SJSA1 (cell line): ENCODE measurements around the gene ATG10. TPM values are rescaled to one million over a fixed set of nuclear protein-coding genes. Genes with fewer than 3 reads are reported as not detected.
A peak's percentile ranks its signal among the peaks of the same experiment; 100 is the strongest.
"Not testable (repeated sequence)": the region's sequence is repeated elsewhere in the genome, so short reads cannot be mapped to it uniquely, and the experiment has no call there.

Experiments used
- DNase-seq, 2 experiments: peaks; one replicate each; pipeline ENCODE4 v3.0.0-alpha.2; 2015 to 2020; ENCODE audit warnings: low spot score in 2 of 2, low read depth in 1 of 2
- H3K27ac ChIP-seq: fragments of 250-450 bp; sonication (Bioruptor Pico); 2 replicates; pipeline ENCODE4 v1.5.1; 2020; ENCODE audit warnings: mild to moderate bottlenecking, moderate library complexity
- H3K27me3 ChIP-seq: fragments of 250-450 bp; sonication (Bioruptor Pico); replicated peaks from 2 replicates; pipeline ENCODE4 v1.5.1; 2020; ENCODE audit warnings: mild to moderate bottlenecking, moderate library complexity
- H3K36me3 ChIP-seq: fragments of 250-450 bp; sonication (Bioruptor Pico); 2 replicates; pipeline ENCODE4 v1.5.1; 2020; ENCODE audit warnings: mild to moderate bottlenecking
- H3K4me1 ChIP-seq: fragments of 250-450 bp; sonication (Bioruptor Pico); replicated peaks from 2 replicates; pipeline ENCODE4 v1.6.1; 2021; ENCODE audit warnings: mild to moderate bottlenecking
- H3K4me3 ChIP-seq: fragments of 250-450 bp; sonication (Bioruptor Pico); 2 replicates; pipeline ENCODE4 v1.5.1; 2020; ENCODE audit warnings: mild to moderate bottlenecking
- H3K9me3 ChIP-seq: fragments of 250-450 bp; sonication (Bioruptor Pico); replicated peaks from 2 replicates; pipeline ENCODE4 v1.5.1; 2020; ENCODE audit warnings: mild to moderate bottlenecking
- total RNA-seq: library from RNA; depleted of rRNA; stranded (reverse); fragments of >200 nt; shearing (Covaris generic); gene quantifications from 2 replicates; pipeline ENCODE4 v1.2.3, GENCODE V29; 2014; rRNA removed

ATG10 gene
- total RNA-seq, result 11.5 and 23.5 TPM in 2 replicates

DNA sequence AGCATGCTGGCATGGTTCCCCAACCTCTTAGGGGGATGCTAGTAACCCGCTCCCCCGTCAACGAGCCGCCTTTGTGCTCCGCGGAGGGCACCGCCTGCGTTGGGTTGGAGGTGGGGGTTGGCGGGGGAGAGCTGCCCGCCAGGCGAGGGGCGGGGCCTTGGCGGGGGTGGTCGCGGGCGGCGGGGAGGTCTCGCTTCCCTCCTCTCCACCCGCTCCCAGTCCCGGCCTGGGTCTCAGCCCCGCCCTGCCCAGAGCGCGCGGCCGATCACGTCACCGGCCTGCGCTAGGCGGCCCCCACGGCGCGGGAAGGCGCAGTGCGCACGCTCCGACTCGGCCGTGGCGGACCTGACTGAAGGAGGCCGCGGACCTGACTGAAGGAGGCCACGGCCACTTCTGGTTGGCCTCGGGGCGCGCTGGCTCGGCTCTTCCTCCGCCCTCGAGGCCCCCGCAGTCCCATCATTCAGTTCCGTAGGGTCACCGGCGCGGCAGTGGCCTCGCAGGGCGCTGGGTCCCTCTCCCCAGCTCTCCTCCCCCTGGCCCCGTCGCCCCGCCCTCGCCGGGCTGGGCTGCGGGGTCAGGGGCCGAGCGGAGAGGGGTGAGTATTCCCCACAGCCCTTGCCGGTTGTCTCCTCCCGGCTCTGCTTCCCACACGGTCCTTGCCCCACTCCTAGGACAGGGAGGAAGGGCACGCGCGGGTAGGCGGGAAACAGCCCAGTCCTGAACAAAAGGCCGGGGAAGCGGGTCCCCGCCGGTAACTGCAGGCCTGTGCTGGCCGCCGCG, at the start of gene ATG10:
Gene ATG10 (plus strand): TSS at position 312 of the 780 bp plus-strand sequence. CDS start 15,548 bp downstream, outside the sequence.
- Histone ChIP-seq H3K36me3 (0 out of 2 replicates have a peak, but pooled peaks cover 6% of the 10 kb centered on the region), H3K4me3 (peak within 1 kb of the TSS; percentile 78), H3K27me3 (no peaks in the 10 kb centered on the region), H3K27ac (peak within 1 kb of the TSS; percentile 97), H3K4me1 (peaks cover 13% of the 10 kb centered on the region), H3K9me3 (no peaks in the 10 kb centered on the region)
- peak; percentile 91 to 96 for DNase-seq

DNA sequence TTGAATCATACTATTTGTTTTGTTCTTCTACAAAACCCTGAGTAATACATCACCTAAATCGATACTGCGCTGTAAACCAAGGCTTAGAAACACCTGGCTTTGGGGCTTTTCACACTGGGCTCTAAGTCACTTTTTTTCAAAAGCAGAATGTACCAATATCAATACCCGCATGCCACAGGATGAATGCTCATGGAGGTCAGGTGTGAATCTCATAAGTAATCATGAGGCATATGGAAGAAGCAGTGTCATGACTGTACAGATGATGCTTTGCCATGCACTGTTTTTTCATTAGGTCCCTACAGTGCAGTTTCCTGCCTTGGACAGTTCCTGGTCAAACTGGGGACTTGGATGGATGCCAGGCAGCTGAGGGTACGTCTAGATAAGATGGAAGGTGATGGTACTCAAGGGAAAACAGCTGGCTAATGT, 49.0 kb upstream of the ATG10 start:
- no peak for DNase-seq
- H3K9me3 ChIP-seq, result no peaks in the 10 kb centered on the region
- H3K4me3 ChIP-seq, result no peak overlapping the region
- H3K36me3 ChIP-seq, result no peaks in the 10 kb centered on the region
- no peak overlapping the region for H3K27ac ChIP-seq
- H3K27me3 ChIP-seq, result no peaks in the 10 kb centered on the region; the same call in 1 of the 2 replicates
- H3K4me1 ChIP-seq, result no peaks in the 10 kb centered on the region

DNA sequence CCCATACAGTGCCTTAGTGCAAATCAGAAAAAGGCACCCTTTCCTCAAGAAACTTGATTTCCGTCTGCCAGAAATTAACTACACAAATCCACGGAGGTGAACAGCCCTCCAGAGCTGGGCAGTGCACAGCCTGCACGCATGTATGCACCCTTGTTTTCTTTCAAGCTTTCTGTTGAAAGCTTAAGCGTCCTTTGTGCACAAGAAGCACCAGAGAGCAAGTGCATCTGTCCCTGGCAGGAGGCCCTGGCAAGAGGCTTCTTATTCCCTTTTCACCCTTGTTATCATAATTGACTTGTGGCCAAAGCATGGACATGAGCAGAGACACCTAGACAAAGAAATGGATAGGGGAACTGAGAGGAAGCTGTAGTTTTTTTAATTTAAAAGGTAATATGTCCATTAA, 47.4 kb upstream of the ATG10 start:
- Histone ChIP-seq H3K9me3 (no peaks in the 10 kb centered on the region), H3K27ac (no peak overlapping the region), H3K27me3 (no peaks in the 10 kb centered on the region; the same call in 1 of the 2 replicates), H3K4me3 (no peak overlapping the region), H3K4me1 (no peaks in the 10 kb centered on the region), H3K36me3 (no peaks in the 10 kb centered on the region)
- no peak for DNase-seq

DNA sequence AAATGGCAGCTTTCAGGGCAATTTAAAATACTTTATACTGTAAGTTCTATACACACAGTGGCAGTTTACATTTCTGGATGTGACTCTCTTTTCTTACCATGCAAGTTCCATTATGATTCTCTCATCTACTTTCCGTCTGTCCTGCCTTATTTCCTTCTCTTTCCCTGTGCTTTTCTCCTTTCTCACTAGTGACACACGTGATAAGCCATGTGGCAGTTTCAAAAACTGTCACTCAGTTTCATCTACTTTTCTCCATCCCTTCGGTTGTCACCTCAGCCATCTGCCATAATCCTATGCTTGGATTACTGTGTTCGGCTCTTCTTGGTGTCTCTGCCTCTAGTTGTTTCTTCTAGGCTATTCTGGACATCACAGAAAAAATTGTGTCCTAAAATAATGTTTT, 46.8 kb upstream of the ATG10 start:
- Histone ChIP-seq H3K4me1 (no peaks in the 10 kb centered on the region), H3K36me3 (no peaks in the 10 kb centered on the region), H3K4me3 (no peak overlapping the region), H3K27ac (no peak overlapping the region), H3K9me3 (no peaks in the 10 kb centered on the region), H3K27me3 (no peaks in the 10 kb centered on the region; the same call in 1 of the 2 replicates)
- DNase-seq, result no peak

DNA sequence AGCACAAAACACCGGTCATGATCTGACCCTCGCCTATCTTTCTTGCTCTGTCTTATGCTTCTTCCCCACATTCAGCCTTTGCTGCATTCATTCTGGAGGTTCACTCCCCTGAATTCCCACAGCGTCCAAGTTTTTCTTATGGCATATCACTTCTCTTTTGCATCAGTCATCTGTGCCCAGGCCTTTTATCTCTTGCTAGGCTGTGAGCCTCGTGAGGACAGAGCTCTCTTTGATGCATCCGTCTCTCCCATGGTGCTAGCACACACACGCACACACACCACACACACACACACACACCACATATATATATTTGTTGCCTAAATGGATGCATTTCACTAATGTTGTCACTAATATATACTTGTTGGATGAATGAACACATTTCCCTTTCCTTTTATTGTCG, 45.8 kb upstream of the ATG10 start:
- DNase-seq, result no peak
- no peaks in the 10 kb centered on the region for H3K36me3 ChIP-seq
- no peak overlapping the region for H3K27ac ChIP-seq
- peaks cover 2% of the 10 kb centered on the region; the same call in 1 of the 2 replicates for H3K27me3 ChIP-seq
- H3K4me3 ChIP-seq, result no peak overlapping the region
- H3K9me3 ChIP-seq, result no peaks in the 10 kb centered on the region
- no peaks in the 10 kb centered on the region for H3K4me1 ChIP-seq

DNA sequence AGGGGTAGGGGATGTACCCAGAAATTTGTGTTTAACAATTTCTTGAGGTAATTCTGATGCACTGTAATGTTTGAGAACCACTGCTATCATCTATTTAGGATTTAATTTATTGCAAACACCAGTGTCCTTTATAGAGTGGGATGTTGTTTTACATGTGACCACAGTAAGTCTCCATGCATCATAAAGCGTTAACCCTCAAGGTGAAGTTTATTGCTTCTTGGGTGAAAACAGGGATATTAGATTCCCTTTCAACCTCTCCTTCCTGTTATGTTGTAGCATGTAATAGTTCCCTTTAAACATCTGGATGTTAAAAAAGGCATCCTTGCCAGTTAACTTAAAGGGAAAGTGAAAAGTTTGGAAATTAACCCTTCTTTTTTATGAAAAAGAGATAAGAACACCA, 35.8 kb upstream of the ATG10 start:
- no peak overlapping the region for H3K4me3 ChIP-seq
- DNase-seq, result no peak

DNA sequence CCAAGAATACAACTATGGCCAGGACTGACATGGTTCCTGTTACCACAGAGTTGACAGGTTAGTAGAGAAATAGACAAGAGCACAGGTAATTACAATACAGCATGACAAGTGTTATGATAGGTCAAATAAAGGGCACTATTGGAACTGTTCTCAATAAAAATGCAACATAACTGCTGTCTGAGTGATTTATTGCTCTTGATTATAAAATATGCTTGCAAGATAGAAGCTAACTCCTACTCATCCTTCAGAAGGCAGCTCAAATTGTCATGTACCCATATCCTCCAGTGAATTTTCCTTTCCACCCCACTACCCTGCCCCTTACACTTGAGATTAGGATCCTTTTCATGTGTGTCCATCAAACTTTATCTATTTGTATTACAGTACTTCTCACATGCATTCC, 35.1 kb upstream of the ATG10 start:
- Histone ChIP-seq H3K27ac (no peak overlapping the region), H3K27me3 (no peaks in the 10 kb centered on the region), H3K4me1 (no peaks in the 10 kb centered on the region), H3K4me3 (no peak overlapping the region), H3K36me3 (no peaks in the 10 kb centered on the region), H3K9me3 (no peaks in the 10 kb centered on the region)
- DNase-seq, result no peak

More for the DNA sequence above, 35.8 kb upstream of the ATG10 start:
- Histone ChIP-seq H3K4me1 (no peaks in the 10 kb centered on the region), H3K27me3 (no peaks in the 10 kb centered on the region), H3K27ac (no peak overlapping the region), H3K9me3 (no peaks in the 10 kb centered on the region), H3K36me3 (no peaks in the 10 kb centered on the region)

DNA sequence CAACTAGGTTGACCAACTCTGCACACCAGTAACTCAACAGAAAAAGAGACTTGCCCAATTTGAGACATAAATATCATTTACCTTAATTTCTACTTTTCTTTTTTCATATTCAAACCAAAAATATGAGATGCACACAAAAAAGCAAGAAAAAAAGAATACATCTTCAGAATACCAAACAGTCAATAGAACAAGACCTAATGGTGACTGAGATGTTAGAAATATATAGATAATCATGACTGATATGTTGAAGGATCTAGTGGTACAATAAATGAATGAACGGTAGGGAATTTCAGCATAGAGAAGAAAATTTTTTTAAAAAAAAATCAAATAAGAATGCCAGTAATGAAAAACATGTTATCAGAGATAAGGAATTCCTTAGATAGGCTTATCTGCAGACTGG, 29.1 kb upstream of the ATG10 start:
- no peak for DNase-seq
- no peaks in the 10 kb centered on the region for H3K27me3 ChIP-seq
- no peak overlapping the region for H3K4me3 ChIP-seq
- no peaks in the 10 kb centered on the region for H3K9me3 ChIP-seq
- no peak overlapping the region for H3K27ac ChIP-seq
- no peaks in the 10 kb centered on the region for H3K4me1 ChIP-seq
- no peaks in the 10 kb centered on the region for H3K36me3 ChIP-seq

DNA sequence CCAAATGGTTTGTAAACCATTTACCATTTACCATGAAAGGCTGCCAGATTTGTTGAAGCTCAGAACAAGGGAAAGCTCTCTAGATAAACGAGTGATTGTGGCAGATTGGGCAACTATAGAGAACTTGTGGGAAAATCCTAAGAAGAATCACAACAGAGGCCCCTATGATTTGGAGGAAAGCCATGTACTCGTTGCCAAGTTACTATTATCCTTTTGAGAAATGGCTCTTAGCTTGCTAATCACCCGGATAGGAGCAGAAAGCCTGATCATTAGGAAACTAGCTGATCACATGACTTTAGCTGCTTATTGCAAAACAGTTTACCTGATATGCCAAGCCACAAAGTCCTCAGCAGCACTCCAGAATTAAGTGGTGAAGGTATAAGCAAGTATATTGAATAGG, 23.5 kb upstream of the ATG10 start:
- no peaks in the 10 kb centered on the region for H3K27me3 ChIP-seq
- H3K9me3 ChIP-seq, result no peaks in the 10 kb centered on the region
- H3K4me3 ChIP-seq, result no peak overlapping the region
- no peak for DNase-seq
- no peaks in the 10 kb centered on the region for H3K36me3 ChIP-seq
- H3K4me1 ChIP-seq, result no peaks in the 10 kb centered on the region
- no peak overlapping the region for H3K27ac ChIP-seq

DNA sequence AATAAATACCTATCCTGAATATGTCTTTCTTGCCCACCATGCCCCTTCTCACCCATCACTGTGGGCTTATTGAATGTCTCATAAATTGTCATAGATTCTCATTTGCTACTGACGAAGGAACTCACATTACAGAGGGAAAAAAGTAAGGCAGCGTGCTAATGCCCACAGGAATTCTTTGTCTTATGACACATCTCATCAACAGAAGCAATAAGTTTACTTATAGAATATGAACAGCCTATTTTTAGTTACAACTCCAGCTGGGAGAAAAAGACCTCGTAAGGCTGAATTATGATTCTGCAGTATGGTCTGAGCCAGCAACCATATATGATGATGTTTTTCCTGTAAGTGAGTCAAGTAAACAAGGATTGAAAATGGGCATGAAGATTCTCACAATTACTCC, 22.4 kb upstream of the ATG10 start:
- Histone ChIP-seq H3K27me3 (no peaks in the 10 kb centered on the region), H3K27ac (no peak overlapping the region), H3K9me3 (no peaks in the 10 kb centered on the region), H3K4me3 (no peak overlapping the region), H3K4me1 (no peaks in the 10 kb centered on the region), H3K36me3 (no peaks in the 10 kb centered on the region)
- no peak for DNase-seq

DNA sequence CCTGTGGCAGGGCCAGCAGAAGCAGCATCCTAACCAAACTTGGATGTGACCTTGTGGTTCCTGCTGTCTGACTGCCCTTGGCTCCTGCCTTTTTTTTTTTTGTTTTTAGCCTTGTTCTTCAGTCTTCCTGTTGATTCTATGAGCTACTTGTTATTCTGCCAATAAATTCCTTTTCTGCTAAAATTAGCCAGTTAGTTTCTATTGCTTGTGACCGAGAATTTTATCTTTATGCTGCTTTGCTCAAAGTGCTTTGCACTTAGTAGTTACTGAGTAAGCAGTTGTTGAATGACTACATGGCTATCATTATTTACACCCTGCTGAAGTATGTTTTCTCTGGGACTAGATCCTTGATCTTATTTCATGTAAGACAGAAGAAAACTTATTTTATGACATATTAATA, 20.8 kb upstream of the ATG10 start:
- no peaks in the 10 kb centered on the region for H3K27me3 ChIP-seq
- no peaks in the 10 kb centered on the region for H3K9me3 ChIP-seq
- no peak for DNase-seq
- no peaks in the 10 kb centered on the region for H3K36me3 ChIP-seq
- H3K4me1 ChIP-seq, result no peaks in the 10 kb centered on the region
- H3K4me3 ChIP-seq, result no peak overlapping the region
- H3K27ac ChIP-seq, result no peak overlapping the region

DNA sequence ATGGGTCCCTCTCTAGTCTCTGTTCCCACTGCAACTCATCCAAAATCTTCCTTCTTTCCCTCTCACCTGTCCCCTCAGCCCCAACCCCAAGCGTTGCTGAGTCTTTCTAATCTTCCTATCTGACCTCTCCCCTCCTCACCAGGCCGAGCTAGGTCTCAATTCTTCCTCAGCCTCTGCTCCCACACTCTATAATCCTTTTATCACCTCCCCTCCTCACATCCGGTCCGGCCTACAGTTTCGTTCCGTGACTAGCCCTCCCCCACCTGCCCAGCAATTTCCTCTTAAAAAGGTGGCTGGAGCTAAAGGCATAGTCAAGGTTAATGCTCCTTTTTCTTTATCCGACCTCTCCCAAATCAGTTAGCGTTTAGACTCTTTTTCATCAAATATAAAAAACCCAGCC, 17.0 kb upstream of the ATG10 start:
- not testable (repeated sequence) for H3K27me3 ChIP-seq, H3K36me3 ChIP-seq, H3K27ac ChIP-seq, H3K4me3 ChIP-seq, H3K4me1 ChIP-seq, DNase-seq, H3K9me3 ChIP-seq

DNA sequence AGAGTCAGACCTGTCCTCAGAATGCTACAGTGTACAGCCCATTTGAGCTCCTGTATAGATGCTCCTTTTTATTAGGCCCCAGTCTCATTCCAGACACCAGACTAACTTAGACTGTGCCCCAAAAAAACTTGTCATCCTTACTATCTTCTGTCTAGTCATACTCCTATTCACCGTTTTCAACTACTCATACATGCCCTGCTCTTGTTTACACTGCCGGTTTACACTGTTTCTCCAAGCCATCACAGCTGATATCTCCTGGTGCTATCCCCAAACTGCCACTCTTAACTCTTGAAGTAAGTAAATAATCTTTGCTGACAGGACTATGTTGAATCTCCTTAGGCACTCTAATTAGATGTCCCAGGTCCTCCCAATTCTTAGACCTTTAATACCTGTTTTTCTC, 13.7 kb upstream of the ATG10 start:
- H3K27me3 ChIP-seq, H3K27ac ChIP-seq, H3K4me3 ChIP-seq, H3K36me3 ChIP-seq, H3K9me3 ChIP-seq, H3K4me1 ChIP-seq, DNase-seq: not testable (repeated sequence)

DNA sequence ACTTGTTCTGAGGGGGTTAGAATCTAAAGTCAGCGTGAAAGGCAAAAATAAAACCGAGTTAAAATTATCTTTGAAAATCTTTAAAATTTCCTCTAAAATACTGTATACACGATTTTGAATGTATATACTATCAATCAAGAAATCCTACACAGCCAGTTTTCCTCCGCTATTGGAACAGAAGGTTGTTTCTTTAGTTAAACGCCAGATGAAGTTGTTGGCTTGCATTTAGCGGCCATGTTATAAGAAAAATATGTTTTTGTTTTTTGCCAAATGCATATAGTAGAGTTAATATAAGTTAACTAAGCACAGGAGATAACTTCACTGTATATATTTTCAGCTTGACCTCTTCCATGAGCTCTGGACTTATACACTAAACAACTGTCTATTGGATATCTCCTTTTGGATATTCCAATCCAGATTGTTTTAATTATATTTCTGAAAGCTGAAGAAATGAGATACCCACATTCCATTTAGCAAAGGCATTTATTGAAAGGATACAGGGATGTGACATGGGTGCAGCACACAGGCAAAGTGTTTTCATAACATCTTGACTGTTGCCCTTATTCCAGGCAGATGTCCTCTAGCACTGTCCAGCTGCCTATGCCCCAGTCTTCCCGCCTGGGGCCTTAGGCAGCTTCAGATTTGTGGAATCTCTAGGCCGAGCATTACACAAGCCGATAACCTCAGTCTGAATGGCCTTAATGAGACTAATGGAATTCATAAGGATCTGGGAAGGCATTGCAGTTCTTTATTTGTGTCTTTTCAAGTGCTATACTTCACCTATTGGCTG, 10.0 kb upstream of the ATG10 start:
- Histone ChIP-seq H3K9me3 (no peaks in the 10 kb centered on the region), H3K36me3 (no peaks in the 10 kb centered on the region), H3K4me1 (no peaks in the 10 kb centered on the region), H3K27ac (no peak overlapping the region), H3K4me3 (no peak overlapping the region), H3K27me3 (no peaks in the 10 kb centered on the region; the same call in 1 of the 2 replicates)
- no peak for DNase-seq
